Fibroblast of the aortic adventitia (primary cell): ENCODE data around the gene PRKCSH. TPM values are rescaled to one million over a fixed set of nuclear protein-coding genes. Genes with fewer than 3 reads are reported as not detected.
"Not testable (repeated sequence)": the region's sequence is repeated elsewhere in the genome, so short reads cannot be mapped to it uniquely, and the experiment has no call there.

Experiments
- DNase-seq: peaks from one replicate; pipeline ENCODE4 v3.0.0-alpha.2; 2010; ENCODE audit warnings: low read depth
- H3K4me3 ChIP-seq: 2 replicates; pipeline ENCODE4 v1.5.1; 2011; ENCODE audit warnings: low read depth, mild to moderate bottlenecking, control low read depth, low read length, moderate library complexity
- CTCF ChIP-seq: IDR thresholded peaks from 2 replicates; pipeline ENCODE4 v1.5.1; 2011; ENCODE audit warnings: mild to moderate bottlenecking, low read length, control low read depth, inconsistent platforms; ENCODE audit not compliant: insufficient read depth
- total RNA-seq: library from RNA; depleted of rRNA; stranded (reverse); fragments of >200 nt; gene quantifications from 2 replicates; pipeline ENCODE4 v1.2.3, GENCODE V29; 2012; ENCODE audit warnings: low replicate concordance

PRKCSH gene
- total RNA-seq, 1 donor = 115 TPM

- no peak overlapping the region for H3K4me3 ChIP-seq
- no peak for DNase-seq
- peak; percentile 29 for TF ChIP-seq CTCF
These were observed 24.8 kb downstream of the PRKCSH start for GRCh38 chr19:11460207-11460606.

- DNase-seq = no peak
- no peak for TF ChIP-seq CTCF
- H3K4me3 ChIP-seq = no peak overlapping the region
These were observed 26.0 kb downstream of the PRKCSH start for GRCh38 chr19:11461453-11461852.

DNA sequence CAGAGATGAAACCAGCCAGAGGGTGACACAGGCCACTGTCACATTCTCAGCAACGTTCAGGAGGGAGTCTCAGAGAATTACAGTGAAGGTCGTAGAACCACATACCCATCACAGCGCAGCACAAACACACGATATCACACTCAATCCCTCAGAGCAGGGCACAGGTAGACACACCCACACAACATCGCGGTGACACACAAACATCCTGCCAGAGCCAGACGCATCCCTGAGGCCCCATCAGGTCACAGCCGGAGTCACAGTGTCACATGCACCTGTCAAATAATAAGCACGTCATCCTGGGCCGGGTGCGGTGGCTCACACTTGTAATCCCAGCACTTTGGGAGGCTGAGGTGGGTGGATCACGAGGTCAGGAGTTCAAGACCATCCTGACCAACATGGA lies 28.0 kb downstream of the PRKCSH start:
- no peak for TF ChIP-seq CTCF
- DNase-seq = no peak
- no peak overlapping the region for H3K4me3 ChIP-seq

DNA sequence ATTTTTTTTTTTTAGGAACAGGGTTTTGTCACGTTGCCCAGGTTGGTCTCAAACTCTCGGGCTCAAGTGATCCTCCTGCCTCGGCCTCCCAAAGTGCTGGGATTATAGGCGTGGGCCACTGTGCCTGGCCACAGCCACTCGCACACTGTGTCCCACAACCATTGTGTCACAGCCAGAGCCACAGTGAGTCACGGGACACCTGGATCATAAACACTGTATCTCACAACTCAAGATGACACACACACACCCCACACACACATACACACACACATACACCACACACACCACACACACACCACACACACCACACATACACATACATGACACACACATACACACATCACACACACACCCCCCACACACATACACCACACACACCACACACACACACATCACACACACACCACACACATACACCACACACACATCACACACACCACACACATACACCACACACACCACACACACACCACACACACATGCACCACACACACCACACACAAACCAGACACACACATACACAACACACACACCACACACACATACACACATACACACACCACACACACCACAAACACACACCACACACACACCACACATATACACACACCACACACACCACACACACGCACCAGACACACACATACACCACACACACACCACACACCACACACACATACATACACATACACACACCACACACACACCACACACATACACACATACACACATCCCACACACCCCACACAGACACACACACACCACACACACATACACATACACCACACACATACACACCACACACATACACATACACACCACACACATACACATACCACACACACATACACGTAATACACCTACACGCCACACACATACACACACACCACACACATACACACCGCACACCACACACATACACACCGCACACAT lies 29.2 kb downstream of the PRKCSH start:
- DNase-seq = no peak
- TF ChIP-seq CTCF = no peak
- H3K4me3 ChIP-seq = no peak overlapping the region

GRCh38 chr19:11465600-11465999 lies 30.2 kb downstream of the PRKCSH start:
- no peak overlapping the region for H3K4me3 ChIP-seq
- DNase-seq = no peak
- no peak for TF ChIP-seq CTCF

GRCh38 chr19:11468266-11468845 lies 32.9 kb downstream of the PRKCSH start:
- H3K4me3 ChIP-seq = not testable (repeated sequence)
- DNase-seq = peak; percentile 6

DNA sequence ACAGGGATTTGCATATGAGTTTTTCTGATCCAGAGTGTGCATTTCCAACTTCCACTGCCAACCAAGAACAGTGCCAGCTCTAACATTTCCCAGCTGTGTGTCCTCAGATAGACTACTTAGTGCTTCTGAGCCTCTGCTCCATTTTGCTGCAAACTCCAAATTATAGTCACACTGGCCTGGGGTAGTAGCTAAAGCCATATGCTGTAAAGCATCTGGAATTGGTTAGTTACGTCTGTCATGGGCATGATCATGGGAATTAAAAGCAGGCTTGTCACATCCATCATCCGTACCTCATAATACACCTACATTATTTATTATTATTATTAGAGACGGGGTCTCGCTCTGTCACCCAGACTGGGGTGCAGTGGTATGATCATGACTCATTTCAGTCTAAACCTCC lies 38.3 kb downstream of the PRKCSH start:
- no peak for DNase-seq
- no peak overlapping the region for H3K4me3 ChIP-seq
- no peak for TF ChIP-seq CTCF

GRCh38 chr19:11475343-11475742 lies 39.9 kb downstream of the PRKCSH start:
- H3K4me3 ChIP-seq, DNase-seq: not testable (repeated sequence)
